ENCODE results near the gene SIL1.

Gene SIL1

GRCh38 chr5:138972836-138973235 is 225.3 kb downstream of the SIL1 start:
- DNase-seq: no peak

GRCh38 chr5:138972230-138972629 is 225.9 kb downstream of the SIL1 start:
- no peak for DNase-seq

GRCh38 chr5:138969323-138970002 is 228.7 kb downstream of the SIL1 start:
- DNase-seq: no peak

GRCh38 chr5:138968601-138969000 is 229.6 kb downstream of the SIL1 start:
- no peak for DNase-seq

GRCh38 chr5:138967791-138968448 is 230.2 kb downstream of the SIL1 start:
- no peak for DNase-seq

- no peak for DNase-seq
These were observed 231.8 kb downstream of the SIL1 start for GRCh38 chr5:138966236-138966985.

GRCh38 chr5:138965626-138966025 is 232.5 kb downstream of the SIL1 start:
- no peak for DNase-seq

GRCh38 chr5:138964647-138965201 is 233.4 kb downstream of the SIL1 start:
- DNase-seq: no peak

- no peak for DNase-seq
These were observed 234.3 kb downstream of the SIL1 start for GRCh38 chr5:138963763-138964371.

GRCh38 chr5:138962614-138963370 is 235.4 kb downstream of the SIL1 start:
- no peak for DNase-seq

GRCh38 chr5:138961729-138962128 is 236.4 kb downstream of the SIL1 start:
- DNase-seq: no peak

- no peak for DNase-seq
These were observed 236.9 kb downstream of the SIL1 start for GRCh38 chr5:138961221-138961620.

- no peak for DNase-seq
These were observed 237.9 kb downstream of the SIL1 start for GRCh38 chr5:138960145-138960692.

GRCh38 chr5:138956801-138957200 is 241.4 kb downstream of the SIL1 start:
- DNase-seq: no peak

GRCh38 chr5:138955671-138956295 is 242.4 kb downstream of the SIL1 start:
- DNase-seq: no peak

GRCh38 chr5:138955013-138955660 is 243.0 kb downstream of the SIL1 start:
- DNase-seq: no peak

GRCh38 chr5:138954257-138955012 is 243.7 kb downstream of the SIL1 start:
- DNase-seq: no peak

GRCh38 chr5:138953387-138954256 is 244.5 kb downstream of the SIL1 start:
- DNase-seq: no peak

- DNase-seq: no peak
These were observed 245.2 kb downstream of the SIL1 start for GRCh38 chr5:138952962-138953361.

All from stimulated activated CD4-positive, alpha-beta T cell treated with anti-CD3 and anti-CD28 coated beads, Interleukin-4, amount 100 ng/mL, for 24 hours (primary cell).